B cell (primary cell): ENCODE results near the gene IKBKE. TPM values are rescaled to one million over a fixed set of nuclear protein-coding genes. Genes with fewer than 3 reads are reported as not detected.

Experiments used
- ATAC-seq: fragments of 200-7000 bp; cut with Tn5 transposase; one replicate; pipeline ENCODE4 v1.10.0; 2021; ENCODE audit warnings: low read depth, mild to moderate bottlenecking, moderate number of reproducible peaks, moderate library complexity
- CTCF ChIA-PET: fragments of 350-600 bp; sonication (Branson Sonifier 250); formaldehyde crosslinking; loops from one replicate; lab custom pipeline; 2021; ENCODE audit warnings: antibody characterized with exemption, inconsistent platforms; lab: Charles Lee
- POLR2A ChIA-PET: fragments of 350-600 bp; sonication (Branson Sonifier 250); formaldehyde crosslinking; loops from one replicate; lab custom pipeline; 2021; ENCODE audit warnings: antibody characterized with exemption; lab: Charles Lee
- DNase-seq: peaks from one replicate; pipeline ENCODE4 v3.0.0; 2013
- H2AFZ ChIP-seq: 2 replicates; pipeline ENCODE4 v1.6.1; 2012; ENCODE audit warnings: mild to moderate bottlenecking, low read depth, low read length; ENCODE audit not compliant: insufficient read depth, poor library complexity, severe bottlenecking
- H3K27ac ChIP-seq, 2 donors: 1 replicate in 1 of 2; 2 replicates in 1 of 2; pipeline ENCODE4 v1.5.1; 2012 to 2013; ENCODE audit warnings: low read length in 2 of 2, mild to moderate bottlenecking in 2 of 2, moderate library complexity in 1 of 2
- H3K27me3 ChIP-seq, 4 experiments: fragments of 200-600 bp in 1 of 4; sonication (generic) in 1 of 4; replicated peaks in 1 of 4; 1 replicate in 2 of 4; 2 replicates in 2 of 4; pipeline versions ENCODE4 v1.6.1 to v1.7.0; 2013 to 2016; ENCODE audit warnings: low read length in 3 of 4, mild to moderate bottlenecking in 2 of 4, mixed read lengths in 1 of 4, moderate library complexity in 1 of 4; ENCODE audit not compliant: insufficient read depth in 4 of 4, control insufficient read depth in 3 of 4; ENCODE audit errors: control extremely low read depth in 1 of 4
- H3K36me3 ChIP-seq, 2 experiments: replicated peaks in 1 of 2; 1 replicate in 1 of 2; 2 replicates in 1 of 2; pipeline versions ENCODE4 v1.6.1 to v1.7.1; 2013; ENCODE audit warnings: low read length in 1 of 2; ENCODE audit not compliant: insufficient read depth in 2 of 2, control insufficient read depth in 1 of 2; ENCODE audit errors: control extremely low read depth in 1 of 2, extremely low read depth in 1 of 2
- H3K4me1 ChIP-seq, 2 donors: fragments of 200-600 bp in 1 of 2; sonication (generic) in 1 of 2; 1 replicate in 1 of 2; 2 replicates in 1 of 2; pipeline versions ENCODE4 v1.5.1 to v1.6.1; 2013 to 2017; ENCODE audit warnings: low read length in 2 of 2; ENCODE audit not compliant: control insufficient read depth in 2 of 2, insufficient read depth in 2 of 2
- H3K4me2 ChIP-seq: replicated peaks from 2 replicates; pipeline ENCODE3; 2012; ENCODE audit warnings: mild to moderate bottlenecking, low read depth, low read length; ENCODE audit not compliant: poor library complexity, severe bottlenecking
- H3K4me3 ChIP-seq, 5 experiments: fragments of 200-600 bp in 1 of 5; sonication (generic) in 1 of 5; 1 replicate in 3 of 5; 2 replicates in 2 of 5; pipeline versions ENCODE4 v1.5.1 to v1.7.0; 2011 to 2016; ENCODE audit warnings: low read length in 4 of 5, mild to moderate bottlenecking in 4 of 5, low read depth in 2 of 5, control low read depth in 1 of 5, moderate library complexity in 1 of 5; ENCODE audit not compliant: insufficient read depth in 1 of 5; ENCODE audit errors: control extremely low read depth in 1 of 5, extremely low read depth in 1 of 5
- H3K79me2 ChIP-seq: fragments of 200-600 bp; sonication (generic); one replicate; pipeline ENCODE4 v1.6.0; 2016; ENCODE audit warnings: low read length; ENCODE audit not compliant: control insufficient read depth, insufficient read depth
- H3K9ac ChIP-seq: fragments of 200-600 bp; sonication (generic); 2 replicates; pipeline ENCODE4 v1.6.1; 2017; ENCODE audit warnings: mild to moderate bottlenecking, low read length, moderate library complexity
- H3K9me3 ChIP-seq, 3 donors: one replicate each; pipeline versions ENCODE4 v1.6.1 to v1.7.1; 2013; ENCODE audit warnings: low read length in 2 of 3; ENCODE audit not compliant: control insufficient read depth in 2 of 3, insufficient read depth in 1 of 3; ENCODE audit errors: control extremely low read depth in 1 of 3
- H4K20me1 ChIP-seq: 2 replicates; pipeline ENCODE4 v1.6.0; 2012; ENCODE audit warnings: mild to moderate bottlenecking, low read length; ENCODE audit not compliant: insufficient read depth, control insufficient read depth, poor library complexity, severe bottlenecking
- H3K27ac Mint-ChIP-seq: one replicate; pipeline ENCODE4 v1.8.0; 2021; ENCODE audit warnings: mixed read lengths
- H3K27me3 Mint-ChIP-seq: one replicate; pipeline ENCODE4 v1.8.0; 2021; ENCODE audit warnings: mixed read lengths
- H3K4me1 Mint-ChIP-seq: one replicate; pipeline ENCODE4 v1.8.0; 2021; ENCODE audit warnings: mixed read lengths
- H3K4me3 Mint-ChIP-seq: one replicate; pipeline ENCODE4 v1.8.0; 2021; ENCODE audit warnings: mixed read lengths
- H3K9me3 Mint-ChIP-seq: one replicate; pipeline ENCODE4 v1.8.0; 2022; ENCODE audit warnings: mixed read lengths; ENCODE audit not compliant: insufficient read depth
- EZH2 ChIP-seq: IDR thresholded peaks from 2 replicates; pipeline ENCODE4 v1.6.1; 2012; ENCODE audit warnings: borderline replicate concordance, low read depth, mild to moderate bottlenecking, moderate library complexity, low read length; ENCODE audit not compliant: insufficient read depth, poor library complexity, severe bottlenecking
- WGBS: methylation state at CpG from one replicate; pipeline ENCODE4 v1.1.5; 2013; ENCODE audit warnings: missing lambda C conversion rate; ENCODE audit not compliant: insufficient coverage; 5-methylcytosine and 5-hydroxymethylcytosine counted together
- intact Hi-C: fragments of 100-400 bp; cut with micrococcal nuclease; formaldehyde crosslinking; loops from one replicate; pipeline ENCODE4 v1.10.0; 2022
- polyA plus RNA-seq: library from polyadenylated mRNA; depleted of rRNA; stranded (reverse); fragments of >200 nt; gene quantifications from 2 replicates; pipeline ENCODE4 v1.2.3, GENCODE V29; 2012
- total RNA-seq, 2 donors: library from RNA; stranded (reverse); fragments of 120-200 nt in 1 of 2; gene quantifications; 1 replicate in 1 of 2; 2 replicates in 1 of 2; pipeline versions ENCODE4 v1.2.3 to v1.2.4, GENCODE V29; 2013 to 2022
- TF ChIP-seq, protein P1 (sequence below): fragments of 200-600 bp; IDR thresholded peaks from one replicate; pipeline ENCODE4 v1.8.0; 2022; ENCODE audit warnings: antibody characterized with exemption, mild to moderate bottlenecking

IKBKE gene
- total and polyA plus RNA-seq, 2 donors (not counting 1 experiment from before 2014, with no cell fraction given): 40.8 to 55.4 TPM

DNA sequence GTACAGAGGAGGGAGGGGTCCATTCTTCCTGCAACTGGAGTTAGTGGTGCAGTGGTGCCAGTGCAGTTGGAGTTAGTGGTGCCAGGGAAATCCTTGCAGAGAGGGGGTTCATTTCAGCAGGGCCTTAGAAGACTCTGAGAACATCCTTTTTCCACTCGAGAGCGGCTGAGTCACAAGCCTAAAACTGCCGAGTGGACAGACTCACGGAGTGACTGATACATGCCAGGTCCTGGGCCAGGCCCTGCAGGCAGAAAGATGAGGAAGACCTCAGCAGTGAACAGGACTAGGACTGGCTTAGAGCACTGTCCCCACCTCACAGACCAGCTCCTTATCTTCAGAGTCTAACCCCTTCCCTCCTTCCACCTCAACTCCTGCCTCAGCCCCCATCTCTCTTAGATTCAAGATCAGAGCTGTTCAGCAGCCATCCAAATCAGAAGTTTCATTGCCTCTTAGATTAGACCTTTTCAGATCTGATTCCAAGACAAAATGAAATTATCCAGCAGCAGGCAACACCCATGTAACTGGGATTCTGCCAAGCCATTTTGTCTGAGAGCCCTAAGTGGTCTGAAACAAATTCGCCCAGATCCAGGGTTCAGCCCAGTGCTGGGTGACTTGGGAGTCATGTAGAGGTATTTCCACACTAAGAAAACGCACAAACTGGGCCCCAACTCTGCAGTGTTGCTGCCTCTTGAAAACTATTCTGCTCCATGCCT lies 12.7 kb upstream of the IKBKE start:
- Mint-ChIP-seq H3K9me3 (no peaks in the 10 kb centered on the region), H3K27ac (no peak overlapping the region), H3K4me1 (no peaks in the 10 kb centered on the region), H3K4me3 (no peak overlapping the region), H3K27me3 (no peaks in the 10 kb centered on the region)
- peaks cover 0 to 41% of the 10 kb centered on the region in 2 experiments for H3K36me3 ChIP-seq
- no peak overlapping the region for H3K4me2 ChIP-seq
- no peak overlapping the region for H3K27ac ChIP-seq
- H3K27me3 ChIP-seq: no peaks in the 10 kb centered on the region
- ATAC-seq (no peak), DNase-seq (no peak)
- no peak overlapping the region for H2AFZ ChIP-seq
- no peaks in the 10 kb centered on the region for H4K20me1 ChIP-seq
- no peak overlapping the region for H3K4me3 ChIP-seq
- TF ChIP-seq EZH2: no peak
- TF ChIP-seq, protein P1, sequence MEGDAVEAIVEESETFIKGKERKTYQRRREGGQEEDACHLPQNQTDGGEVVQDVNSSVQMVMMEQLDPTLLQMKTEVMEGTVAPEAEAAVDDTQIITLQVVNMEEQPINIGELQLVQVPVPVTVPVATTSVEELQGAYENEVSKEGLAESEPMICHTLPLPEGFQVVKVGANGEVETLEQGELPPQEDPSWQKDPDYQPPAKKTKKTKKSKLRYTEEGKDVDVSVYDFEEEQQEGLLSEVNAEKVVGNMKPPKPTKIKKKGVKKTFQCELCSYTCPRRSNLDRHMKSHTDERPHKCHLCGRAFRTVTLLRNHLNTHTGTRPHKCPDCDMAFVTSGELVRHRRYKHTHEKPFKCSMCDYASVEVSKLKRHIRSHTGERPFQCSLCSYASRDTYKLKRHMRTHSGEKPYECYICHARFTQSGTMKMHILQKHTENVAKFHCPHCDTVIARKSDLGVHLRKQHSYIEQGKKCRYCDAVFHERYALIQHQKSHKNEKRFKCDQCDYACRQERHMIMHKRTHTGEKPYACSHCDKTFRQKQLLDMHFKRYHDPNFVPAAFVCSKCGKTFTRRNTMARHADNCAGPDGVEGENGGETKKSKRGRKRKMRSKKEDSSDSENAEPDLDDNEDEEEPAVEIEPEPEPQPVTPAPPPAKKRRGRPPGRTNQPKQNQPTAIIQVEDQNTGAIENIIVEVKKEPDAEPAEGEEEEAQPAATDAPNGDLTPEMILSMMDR: no peak
- POLR2A ChIA-PET: no interaction called here
- H3K9me3 ChIP-seq: no peaks in the 10 kb centered on the region
- H3K79me2 ChIP-seq: no peaks in the 10 kb centered on the region
- CTCF ChIA-PET: interaction anchor here (0.9 to 7.9 kb wide), 2 partner anchors 8 to 22 kb away, joined by 3 to 79 read pairs; no protein-coding TSS in a partner anchor
- H3K4me1 ChIP-seq: no peaks in the 10 kb centered on the region
- WGBS: 100% methylated on average over 5 of the region's 6 CpGs
- no peak overlapping the region for H3K9ac ChIP-seq
- intact Hi-C loops: no loop called here

DNA sequence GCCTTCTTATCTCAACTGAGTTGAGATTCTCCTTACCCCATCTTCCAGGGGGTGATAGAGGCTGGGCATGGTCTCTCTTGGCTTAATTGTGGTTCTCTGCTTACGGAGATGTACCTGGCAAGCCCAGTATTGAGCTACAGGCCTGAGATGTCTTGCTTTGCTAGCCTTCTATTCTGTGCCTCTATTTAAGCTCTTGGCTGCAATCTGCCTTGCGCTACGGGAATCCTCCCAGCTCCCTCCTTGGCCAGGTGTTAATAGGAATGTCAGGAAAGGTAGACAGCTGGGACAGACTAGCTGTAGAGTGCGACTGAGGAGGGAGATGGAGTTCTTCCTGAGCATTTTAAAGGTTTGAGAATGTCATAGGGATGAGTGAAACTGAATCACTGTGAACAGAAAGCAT lies 10.6 kb upstream of the IKBKE start:
- intact Hi-C loops: no loop called here
- DNase-seq (no peak), ATAC-seq (no peak)
- no peak overlapping the region for H2AFZ ChIP-seq
- no peaks in the 10 kb centered on the region for H4K20me1 ChIP-seq
- H3K9me3 Mint-ChIP-seq: no peaks in the 10 kb centered on the region
- no peak overlapping the region for H3K4me3 ChIP-seq
- no peak overlapping the region for H3K9ac ChIP-seq
- H3K4me3 Mint-ChIP-seq: no peak overlapping the region
- H3K27me3 ChIP-seq: no peaks in the 10 kb centered on the region
- TF ChIP-seq EZH2: no peak
- TF ChIP-seq, protein P1: no peak
- CTCF ChIA-PET: interaction anchor here (1.0 to 7.9 kb wide), 4 partner anchors 11 to 204 kb away, joined by 3 to 79 read pairs (median 28); partner anchors contain the start of gene IKBKE
- H3K27me3 Mint-ChIP-seq: no peaks in the 10 kb centered on the region
- H3K36me3 ChIP-seq: peaks cover 0 to 29% of the 10 kb centered on the region in 2 experiments
- no peaks in the 10 kb centered on the region for H3K4me1 ChIP-seq
- H3K4me1 Mint-ChIP-seq: no peaks in the 10 kb centered on the region
- no peak overlapping the region for H3K27ac Mint-ChIP-seq
- H3K4me2 ChIP-seq: no peak overlapping the region
- no peaks in the 10 kb centered on the region for H3K9me3 ChIP-seq
- whole genome bisulfite sequencing: 100% methylated on average over 4 of the region's 4 CpGs
- POLR2A ChIA-PET: no interaction called here
- no peaks in the 10 kb centered on the region for H3K79me2 ChIP-seq
- H3K27ac ChIP-seq: no peak overlapping the region
